ENCODE data around the gene ZNF226.
"Not testable (repeated sequence)": the region's sequence is repeated elsewhere in the genome, so short reads cannot be mapped to it uniquely, and the experiment has no call there.

Gene ZNF226

GRCh38 chr19:44190020-44190419, 25.1 kb downstream of the ZNF226 start:
- FAIRE-seq, result no peak
- no peak for TF ChIP-seq POLR2A (IDR thresholded peaks at IDR 0.05; ENCODE audit: low read depth, low read length)
- no peak for DNase-seq (ENCODE audit: insufficient read length, low spot score)

GRCh38 chr19:44192127-44192526, 27.2 kb downstream of the ZNF226 start:
- no peak for DNase-seq (ENCODE audit: insufficient read length, low spot score)
- peak; percentile 53 for FAIRE-seq
- TF ChIP-seq POLR2A (IDR thresholded peaks at IDR 0.05; ENCODE audit: low read depth, low read length), result no peak

GRCh38 chr19:44196772-44197171, 31.9 kb downstream of the ZNF226 start:
- FAIRE-seq, result peak; percentile 36

GRCh38 chr19:44202470-44202869, 37.6 kb downstream of the ZNF226 start:
- TF ChIP-seq POLR2A (IDR thresholded peaks at IDR 0.05; ENCODE audit: low read depth, low read length), result no peak

More at GRCh38 chr19:44196772-44197171, 31.9 kb downstream of the ZNF226 start:
- TF ChIP-seq POLR2A (IDR thresholded peaks at IDR 0.05; ENCODE audit: low read depth, low read length), result no peak
- no peak for DNase-seq (ENCODE audit: insufficient read length, low spot score)

GRCh38 chr19:44202974-44203373, 38.1 kb downstream of the ZNF226 start:
- FAIRE-seq, result no peak
- no peak for TF ChIP-seq POLR2A (IDR thresholded peaks at IDR 0.05; ENCODE audit: low read depth, low read length)

More at GRCh38 chr19:44202470-44202869, 37.6 kb downstream of the ZNF226 start:
- DNase-seq (ENCODE audit: insufficient read length, low spot score), result no peak
- no peak for FAIRE-seq

GRCh38 chr19:44203877-44204276, 39.0 kb downstream of the ZNF226 start:
- not testable (repeated sequence) for FAIRE-seq; DNase-seq (ENCODE audit: insufficient read length, low spot score)

More at GRCh38 chr19:44202974-44203373, 38.1 kb downstream of the ZNF226 start:
- DNase-seq (ENCODE audit: insufficient read length, low spot score), result no peak

GRCh38 chr19:44204772-44205171, 39.9 kb downstream of the ZNF226 start:
- no peak for TF ChIP-seq POLR2A (IDR thresholded peaks at IDR 0.05; ENCODE audit: low read depth, low read length)
- FAIRE-seq, result no peak
- DNase-seq (ENCODE audit: insufficient read length, low spot score), result no peak

- TF ChIP-seq POLR2A (IDR thresholded peaks at IDR 0.05; ENCODE audit: low read depth, low read length), result peak; percentile 31; the same call in 1 of the 2 replicates
- FAIRE-seq, result peak; percentile 100
- peak; percentile 77 for DNase-seq (ENCODE audit: insufficient read length, low spot score)
These were observed 42.4 kb downstream of the ZNF226 start for GRCh38 chr19:44207126-44207803.

GRCh38 chr19:44212250-44212865, 47.5 kb downstream of the ZNF226 start, which contains the start of gene ZNF227:
Gene ZNF227 (plus strand): TSS chr19:44212532. CDS start chr19:44217793, 5,261 bp downstream.
- peak; percentile 54 for TF ChIP-seq POLR2A (IDR thresholded peaks at IDR 0.05; ENCODE audit: low read depth, low read length)
- FAIRE-seq (peak; percentile 95), DNase-seq (ENCODE audit: insufficient read length, low spot score) (peak; percentile 87)

GRCh38 chr19:44212866-44213346, 48.0 kb downstream of the ZNF226 start:
- peak; percentile 90 for FAIRE-seq
- peak; percentile 27 for DNase-seq (ENCODE audit: insufficient read length, low spot score)
- TF ChIP-seq POLR2A (IDR thresholded peaks at IDR 0.05; ENCODE audit: low read depth, low read length), result no peak

GRCh38 chr19:44219926-44220325, 55.0 kb downstream of the ZNF226 start:
- not testable (repeated sequence) for FAIRE-seq

GRCh38 chr19:44220761-44221160, 55.9 kb downstream of the ZNF226 start:
- not testable (repeated sequence) for DNase-seq (ENCODE audit: insufficient read length, low spot score); FAIRE-seq

More at GRCh38 chr19:44219926-44220325, 55.0 kb downstream of the ZNF226 start:
- DNase-seq (ENCODE audit: insufficient read length, low spot score), result not testable (repeated sequence)

- not testable (repeated sequence) for DNase-seq (ENCODE audit: insufficient read length, low spot score); FAIRE-seq
These were observed 56.4 kb downstream of the ZNF226 start for GRCh38 chr19:44221291-44221690.

Data from H54 (cell line).